SK-N-SH treated with all-trans-retinoic acid at 6 μM for 48 hours (cell line): Measurements from ENCODE around the gene ST6GALNAC4.

Experiments used
- CSRNP3 ChIP-seq: fragments of 250-450 bp; sonication (Bioruptor Pico); IDR thresholded peaks from 2 replicates; pipeline ENCODE4 v1.5.1; 2021; ENCODE audit warnings: mild to moderate bottlenecking, moderate library complexity
- PATZ1 ChIP-seq: fragments of 250-450 bp; sonication (Bioruptor Pico); IDR thresholded peaks from 2 replicates; pipeline ENCODE4 v1.8.0; 2020; ENCODE audit warnings: mild to moderate bottlenecking, moderate library complexity, borderline replicate concordance
- RARB ChIP-seq: fragments of 250-450 bp; sonication (Bioruptor Pico); IDR thresholded peaks from 2 replicates; pipeline ENCODE4 v1.8.0; 2021; ENCODE audit warnings: mild to moderate bottlenecking, moderate library complexity

GRCh38 chr9:127926906-127927200 is 10.0 kb upstream of the ST6GALNAC4 start:
- TF ChIP-seq CSRNP3 (CRISPR knock-in tag): no peak
- TF ChIP-seq PATZ1 (CRISPR knock-in tag): no peak
- TF ChIP-seq RARB (CRISPR knock-in tag): no peak
